Ecto neural progenitor cell (in vitro differentiated cells): ENCODE data around the gene ASB16.

Experiments
- DNase-seq: peaks from one replicate; pipeline ENCODE4 v3.0.0-alpha.2; 2018; ENCODE audit warnings: low spot score

ASB16 gene

DNA sequence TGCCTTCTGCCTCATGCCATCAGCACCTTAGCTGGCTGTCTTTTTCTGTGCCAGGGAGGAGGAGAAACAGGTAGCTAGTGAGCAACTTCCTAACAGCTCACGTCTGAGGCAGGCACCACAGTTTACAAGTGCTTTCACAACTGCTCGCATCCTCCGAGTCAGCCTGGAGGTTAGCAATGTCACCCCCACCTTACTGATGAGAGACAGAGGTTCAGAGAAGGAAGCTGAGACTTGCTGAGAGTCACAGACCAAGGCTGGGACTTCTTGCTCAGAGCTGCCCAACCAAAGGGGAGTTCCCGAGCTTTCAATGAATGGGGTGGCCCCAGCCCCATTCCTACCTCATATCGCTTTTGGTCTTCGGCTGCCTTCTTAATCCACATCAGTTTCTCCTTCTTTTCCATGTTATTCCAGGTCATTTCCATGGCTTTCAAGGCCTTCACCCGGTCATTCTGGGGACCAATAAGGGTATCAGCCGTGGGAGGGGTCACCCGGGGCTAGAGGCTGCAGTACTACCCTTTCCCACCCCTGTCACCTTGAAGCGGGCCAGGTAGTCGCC, 39.4 kb downstream of the ASB16 start:
- no peak for DNase-seq

DNA sequence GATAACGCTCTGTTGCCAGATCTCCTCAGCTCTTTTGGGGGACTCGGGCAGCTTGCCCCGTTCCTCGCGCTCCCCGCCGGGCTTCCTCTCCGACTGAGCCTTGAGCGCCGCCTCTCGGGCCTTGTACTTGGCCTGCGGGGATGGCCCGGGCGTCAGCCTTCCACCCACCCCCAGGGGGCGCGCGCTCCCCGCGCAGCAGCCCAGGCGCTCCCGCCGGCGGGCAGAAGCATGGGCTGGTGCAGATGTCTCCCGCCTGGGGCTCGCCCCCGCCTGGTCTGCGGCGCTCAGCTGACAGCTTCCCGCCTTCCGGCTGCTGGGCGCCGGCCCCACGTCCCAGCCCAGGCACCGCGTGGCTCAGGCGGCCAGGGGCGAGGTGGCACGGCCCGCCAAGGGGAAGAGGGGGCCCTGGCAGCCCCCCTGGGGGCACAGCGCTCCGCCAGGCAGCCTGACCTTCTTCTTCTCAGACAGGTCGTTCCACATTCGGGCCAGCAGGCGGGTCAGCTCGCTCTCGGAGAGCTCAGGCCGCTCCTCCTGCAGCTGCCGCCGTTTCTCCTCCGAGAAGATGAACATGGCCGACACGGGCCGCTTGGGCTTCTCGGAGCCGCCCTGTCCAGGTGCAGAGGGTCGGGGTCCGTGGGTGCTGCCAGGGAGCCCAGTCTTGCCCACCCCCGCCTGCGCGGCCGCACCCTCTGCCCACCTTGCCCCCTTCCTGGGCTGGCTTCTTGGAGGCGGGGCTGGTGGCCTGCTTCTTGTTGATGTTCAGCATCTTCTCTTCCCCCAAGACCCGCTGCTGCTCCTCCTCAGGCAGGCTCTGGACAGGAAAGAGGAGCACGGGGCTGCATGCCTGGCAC, 40.1 kb downstream of the ASB16 start:
- DNase-seq, result peak; percentile 97

DNA sequence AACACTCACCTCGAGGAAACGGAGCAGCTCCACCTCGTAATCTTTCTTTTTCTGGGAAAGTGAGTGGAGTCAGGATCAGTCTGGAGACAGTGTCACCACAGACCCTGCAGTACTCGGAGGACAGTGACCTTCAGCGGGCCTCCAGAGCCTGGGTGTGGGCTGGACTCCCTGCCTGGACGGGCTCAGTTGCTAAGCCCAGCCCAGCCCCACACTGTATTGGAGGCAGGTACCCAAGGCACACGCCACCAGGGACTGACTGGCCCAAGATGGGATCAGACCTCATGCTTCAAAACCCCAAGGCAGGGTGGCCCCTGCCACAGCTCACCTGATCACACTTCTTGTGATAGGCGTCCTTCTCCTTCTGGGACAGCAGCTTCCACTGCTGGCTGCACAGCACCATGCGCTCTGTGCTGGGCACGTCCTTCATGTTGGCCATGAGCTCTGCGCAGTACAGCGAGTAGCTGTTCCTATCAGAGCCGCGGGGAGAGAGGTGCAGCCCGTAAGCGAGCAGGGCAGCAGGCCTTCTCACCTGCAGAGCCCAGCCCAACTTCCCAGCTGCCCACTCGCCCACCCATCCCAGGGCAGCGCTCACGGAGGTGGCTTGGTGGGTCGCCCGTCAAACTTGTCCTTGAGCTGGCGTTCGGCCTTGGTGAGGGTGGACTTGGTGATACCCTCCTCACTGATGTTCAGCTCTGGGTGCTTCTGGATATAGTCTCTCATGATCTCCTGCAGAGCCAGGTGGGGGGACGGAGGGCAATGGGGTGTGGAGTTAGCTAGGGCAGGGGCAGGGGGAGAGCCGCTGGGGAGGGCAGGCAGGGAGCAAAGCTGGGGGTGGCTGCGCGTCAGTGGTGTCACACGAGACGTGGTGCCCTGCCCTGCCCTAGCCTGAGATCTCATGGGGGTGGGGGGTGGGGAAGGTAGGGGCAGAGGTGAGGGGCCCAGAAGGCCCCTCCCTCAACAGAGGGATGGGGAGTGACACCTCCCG, 41.1 kb downstream of the ASB16 start:
- no peak for DNase-seq

DNA sequence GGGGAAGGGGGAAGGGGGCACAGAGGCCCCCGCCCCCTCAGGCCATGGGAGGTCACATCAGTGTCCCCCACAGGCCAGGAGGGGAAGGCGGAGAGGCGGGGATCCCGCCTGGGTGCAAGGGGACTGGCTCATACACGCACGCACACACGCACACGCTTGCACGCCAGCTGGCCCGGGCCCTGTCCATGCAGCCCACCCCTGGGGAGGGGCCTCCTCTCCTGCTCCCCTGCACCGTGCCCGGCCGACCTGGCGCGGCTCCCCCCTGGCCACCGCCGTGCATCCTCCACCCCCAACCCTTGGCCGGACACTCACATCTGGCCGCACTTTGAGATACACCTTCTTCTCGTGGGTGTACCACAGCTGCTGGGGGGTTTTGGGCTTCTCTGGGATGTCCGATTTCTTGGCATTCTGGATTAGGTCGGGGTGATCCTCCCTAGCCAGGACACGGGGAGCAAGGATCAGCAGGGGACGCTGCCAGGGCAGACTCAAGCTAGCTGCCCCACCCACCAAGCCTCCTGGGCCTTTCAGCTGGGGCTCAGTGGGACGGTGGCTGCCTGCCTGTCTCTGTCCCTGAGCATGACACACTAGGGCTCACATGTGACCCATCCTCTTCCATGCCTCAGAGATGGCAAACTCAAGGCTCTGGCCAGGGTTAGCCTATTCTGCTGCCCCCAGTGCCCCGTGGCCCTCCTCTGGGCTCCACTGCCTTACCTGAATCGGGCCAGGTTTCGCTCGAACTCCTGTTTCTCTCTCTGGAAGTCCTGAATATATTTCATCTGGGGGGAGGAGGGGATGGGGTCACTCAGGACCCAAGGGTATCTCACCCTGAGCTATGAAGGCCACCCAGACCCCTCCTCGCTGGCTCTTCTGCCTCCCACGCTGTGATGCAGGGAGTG, 42.3 kb downstream of the ASB16 start:
- DNase-seq, result no peak

DNA sequence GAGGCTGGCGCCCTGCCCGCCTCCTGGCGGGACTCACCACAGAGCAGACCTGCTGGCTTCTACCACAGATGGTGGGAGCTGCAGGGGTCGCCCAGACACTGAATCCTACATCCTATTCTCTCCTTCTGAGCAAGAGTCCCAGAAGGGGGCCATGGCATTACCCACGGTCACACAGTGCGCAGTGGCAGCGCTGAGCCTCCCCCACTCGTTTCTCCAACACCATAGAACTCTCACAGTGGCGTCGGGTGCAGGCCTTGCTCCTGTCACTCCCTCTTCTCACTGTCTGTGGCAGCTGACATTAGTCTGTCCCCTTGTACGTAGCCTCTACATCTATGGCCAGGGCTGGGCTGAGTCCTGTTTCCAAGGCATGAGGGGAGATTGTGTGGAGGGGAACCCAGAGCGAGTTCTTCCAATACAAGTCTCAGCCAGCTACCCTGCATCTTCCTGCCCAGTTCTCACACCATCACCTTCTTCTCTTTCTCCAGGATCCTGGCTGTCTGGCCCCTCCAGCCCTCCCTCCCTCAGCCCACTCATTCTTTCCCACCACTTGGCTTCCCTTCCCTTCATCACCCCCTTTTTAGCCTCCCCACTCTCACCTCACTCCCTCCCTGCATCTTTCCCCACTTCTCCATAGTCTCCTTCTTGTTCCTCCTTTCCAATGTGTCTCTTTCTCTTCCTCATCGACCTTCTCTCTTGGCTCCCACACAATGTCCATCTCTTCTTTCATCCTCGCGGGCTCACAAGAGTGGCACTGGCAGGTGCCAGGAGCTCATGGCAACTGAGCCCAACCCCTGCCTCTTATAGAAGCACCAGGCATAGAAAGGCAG, 43.1 kb downstream of the ASB16 start:
- DNase-seq, result no peak

DNA sequence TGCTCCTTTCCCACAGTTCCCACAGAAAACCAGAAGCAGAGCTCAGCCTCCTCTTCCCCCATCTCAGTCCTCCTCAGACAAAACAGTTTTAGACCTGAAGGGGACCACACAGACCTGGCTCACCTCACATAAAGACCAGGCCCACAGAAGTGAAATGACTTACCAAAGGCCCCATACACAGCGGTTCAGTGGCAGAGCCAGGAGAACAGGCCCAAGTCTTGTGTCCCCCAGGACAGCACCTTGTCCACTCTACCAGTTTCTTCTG, 43.7 kb downstream of the ASB16 start:
- no peak for DNase-seq

DNA sequence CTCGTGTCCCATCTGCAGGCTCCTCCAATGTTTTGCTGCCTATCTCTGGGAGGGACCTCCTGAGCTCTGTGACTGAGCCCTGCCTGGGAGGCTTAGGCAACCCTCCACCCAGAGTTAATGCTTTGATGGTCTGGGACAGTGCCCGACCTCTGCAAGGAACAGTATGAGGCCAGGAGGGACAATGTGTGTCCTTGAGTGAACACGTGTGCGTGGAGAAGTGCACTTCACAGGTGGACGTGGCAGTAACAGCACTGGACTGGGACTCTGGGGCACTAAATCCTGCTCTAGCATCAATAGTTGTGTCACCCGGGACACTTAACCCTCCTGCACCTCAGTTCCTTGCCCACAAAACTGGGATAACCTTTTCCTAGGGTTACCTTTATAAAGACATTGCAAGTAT, 44.4 kb downstream of the ASB16 start:
- DNase-seq, result no peak

DNA sequence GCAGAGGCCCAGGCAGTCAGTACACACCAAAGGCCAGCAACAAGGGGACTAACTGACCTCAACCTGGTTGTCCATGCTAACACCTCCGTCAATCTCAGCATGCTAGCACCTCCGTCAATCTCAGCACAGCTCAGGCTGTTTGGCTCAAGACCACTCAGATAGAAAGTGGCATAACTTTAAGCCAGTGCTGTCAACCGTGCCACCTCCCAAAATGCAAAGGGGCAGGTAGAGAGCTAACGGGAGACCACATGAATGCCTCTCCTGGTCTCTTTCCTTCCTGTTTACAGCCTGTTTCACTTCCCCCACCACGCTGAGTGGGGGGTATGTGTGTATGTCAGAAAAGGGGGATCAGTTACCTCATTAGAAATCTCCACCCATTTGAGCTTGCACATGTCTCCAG, 45.7 kb downstream of the ASB16 start:
- DNase-seq, result no peak

DNA sequence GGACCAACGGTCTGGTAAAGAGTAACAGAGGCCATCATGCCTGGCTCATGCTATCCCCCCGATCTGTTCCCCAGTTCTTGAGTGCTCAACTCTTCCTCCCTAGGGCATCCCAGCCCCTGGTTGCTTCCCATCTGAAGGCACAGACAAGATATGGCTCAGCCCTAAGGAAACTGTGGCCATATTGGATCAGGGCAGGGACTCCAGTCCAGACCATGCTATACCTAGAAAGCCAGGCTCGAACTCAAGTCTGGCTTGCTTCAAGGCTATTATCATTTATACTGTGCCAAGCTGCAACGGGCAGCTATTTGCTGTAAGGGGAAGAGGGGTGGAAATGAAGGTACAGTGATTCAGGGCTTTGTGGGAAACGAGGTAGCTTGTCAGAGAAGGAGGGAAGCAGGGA, 46.2 kb downstream of the ASB16 start:
- no peak for DNase-seq

DNA sequence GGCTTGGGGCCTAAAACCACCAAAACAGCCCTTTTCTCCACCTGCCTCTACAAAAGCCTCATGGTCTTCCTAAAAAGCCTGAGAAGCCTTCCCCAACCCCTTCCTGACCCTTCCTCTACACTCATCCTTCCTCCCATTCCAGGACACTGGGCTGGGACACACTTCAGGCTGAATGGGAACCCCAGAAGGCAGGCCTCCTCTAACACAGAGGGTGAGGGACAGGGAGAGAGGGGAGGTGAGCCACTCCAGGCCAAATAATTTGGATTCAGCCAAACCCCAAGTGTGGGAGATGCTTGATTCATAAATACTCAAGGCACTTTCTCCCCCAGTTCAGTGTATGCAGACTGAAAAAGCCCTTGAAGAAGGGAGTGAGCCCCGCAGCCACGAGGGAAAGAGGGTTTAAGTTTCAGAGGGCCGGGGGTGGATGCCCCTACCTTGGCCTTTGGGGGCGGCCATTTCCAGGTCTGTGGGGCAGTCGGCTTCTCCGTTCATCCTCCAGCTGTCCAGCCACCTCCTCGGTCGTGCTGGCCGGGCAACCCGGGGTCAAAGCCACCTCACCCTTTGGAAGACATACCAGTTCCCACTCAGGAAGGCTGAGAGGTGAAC, 47.3 kb downstream of the ASB16 start:
- no peak for DNase-seq

DNA sequence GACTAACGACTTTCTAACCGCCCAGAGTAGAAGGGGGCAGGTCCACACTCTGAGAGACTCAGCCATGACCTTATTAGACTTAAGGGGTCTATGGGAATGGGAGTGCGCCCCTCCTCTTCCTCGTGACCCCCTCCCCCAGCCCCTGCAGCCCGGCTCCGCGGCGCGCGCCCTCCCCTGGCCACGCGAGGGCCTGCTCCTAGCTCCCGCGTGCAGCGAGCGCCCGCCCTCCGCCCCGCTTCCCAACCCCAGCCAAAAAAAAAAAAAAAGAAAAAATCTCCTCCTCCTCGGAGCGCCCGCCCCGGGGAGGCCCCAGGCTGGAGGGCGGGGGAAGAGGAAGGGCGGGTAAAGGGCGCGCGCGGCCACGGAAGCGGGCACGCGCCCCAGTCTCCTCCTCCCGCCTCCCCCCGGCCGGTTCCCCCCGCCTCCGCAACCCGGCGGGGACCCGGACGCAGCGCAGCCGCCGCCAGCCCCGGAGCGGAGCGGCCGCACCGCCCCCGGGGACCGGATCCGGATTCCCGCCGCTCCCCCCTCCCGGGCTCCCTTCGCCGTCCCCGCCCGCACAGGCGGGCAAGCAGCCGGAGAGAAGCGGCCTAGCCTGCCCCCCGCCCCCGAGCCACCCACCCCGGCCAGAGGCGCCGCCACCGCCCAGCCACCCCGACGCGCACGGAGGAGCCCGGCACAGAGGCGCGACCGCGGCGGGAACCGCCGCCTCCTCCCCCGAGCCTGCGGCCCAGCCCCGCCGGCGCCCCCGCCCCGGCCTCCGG, 48.0 kb downstream of the ASB16 start:
- no peak for DNase-seq

DNA sequence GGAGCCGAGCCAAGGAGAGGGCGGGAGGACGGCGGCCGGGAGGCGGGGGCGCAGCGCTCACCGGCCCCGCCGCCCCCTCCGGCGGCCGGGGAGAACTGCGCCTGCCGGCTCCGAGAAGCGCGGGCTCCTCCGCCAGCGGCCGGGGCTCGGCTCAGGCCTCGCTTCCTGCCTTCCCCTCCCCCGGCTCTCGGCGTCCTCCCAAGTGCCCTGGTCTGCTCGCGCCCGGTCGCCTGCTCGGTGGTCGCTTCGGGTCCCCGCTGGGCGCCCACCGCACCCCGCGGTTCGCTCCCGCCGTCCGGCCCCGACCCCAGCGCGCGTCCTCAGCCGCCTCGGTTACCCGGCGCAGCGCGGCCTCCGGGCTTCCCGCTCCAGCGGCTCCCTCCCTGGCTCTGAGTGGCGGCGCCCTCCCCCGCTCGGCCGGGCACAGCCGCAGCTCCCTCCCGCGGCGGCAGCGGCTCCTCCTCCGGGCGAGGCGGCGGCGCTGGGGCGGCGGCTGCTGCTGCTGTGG, 48.7 kb downstream of the ASB16 start:
- peak; percentile 91 for DNase-seq

DNA sequence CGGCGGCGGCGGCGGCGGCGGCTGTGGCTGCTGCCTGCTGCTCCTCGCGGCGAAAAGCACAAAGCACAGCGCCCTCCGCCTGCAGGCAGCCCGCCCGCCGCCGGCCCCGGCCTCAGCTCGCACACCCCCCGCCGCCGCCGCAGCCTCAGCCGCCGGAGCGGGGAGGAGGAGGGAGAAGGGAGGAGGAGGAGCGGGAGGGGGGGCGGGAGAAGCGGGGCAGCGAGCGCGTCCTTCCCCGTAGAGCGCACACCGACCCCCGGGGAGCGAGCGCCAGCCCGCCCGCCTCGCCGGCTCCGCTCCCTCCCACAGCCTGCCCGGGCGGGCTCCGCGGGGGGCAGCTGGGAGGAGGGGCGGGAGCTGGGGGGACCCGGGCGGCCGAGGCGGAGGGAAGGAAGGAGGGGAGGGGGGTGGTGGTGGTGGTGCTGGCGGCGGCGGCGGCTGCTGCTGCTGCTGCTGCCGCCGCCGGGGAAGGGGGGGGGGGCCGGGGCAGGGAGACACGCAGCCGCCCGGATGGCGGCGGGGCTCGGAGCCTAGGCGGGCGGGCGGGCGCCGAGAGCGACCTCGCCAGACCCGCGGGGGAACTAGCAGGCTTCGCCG, 49.2 kb downstream of the ASB16 start, which contains the start of gene UBTF:
TSS of gene UBTF (minus strand) at position 60 of the 597 bp plus-strand sequence. CDS start 1,446 bp downstream, outside the sequence.
- DNase-seq, result peak; percentile 88

DNA sequence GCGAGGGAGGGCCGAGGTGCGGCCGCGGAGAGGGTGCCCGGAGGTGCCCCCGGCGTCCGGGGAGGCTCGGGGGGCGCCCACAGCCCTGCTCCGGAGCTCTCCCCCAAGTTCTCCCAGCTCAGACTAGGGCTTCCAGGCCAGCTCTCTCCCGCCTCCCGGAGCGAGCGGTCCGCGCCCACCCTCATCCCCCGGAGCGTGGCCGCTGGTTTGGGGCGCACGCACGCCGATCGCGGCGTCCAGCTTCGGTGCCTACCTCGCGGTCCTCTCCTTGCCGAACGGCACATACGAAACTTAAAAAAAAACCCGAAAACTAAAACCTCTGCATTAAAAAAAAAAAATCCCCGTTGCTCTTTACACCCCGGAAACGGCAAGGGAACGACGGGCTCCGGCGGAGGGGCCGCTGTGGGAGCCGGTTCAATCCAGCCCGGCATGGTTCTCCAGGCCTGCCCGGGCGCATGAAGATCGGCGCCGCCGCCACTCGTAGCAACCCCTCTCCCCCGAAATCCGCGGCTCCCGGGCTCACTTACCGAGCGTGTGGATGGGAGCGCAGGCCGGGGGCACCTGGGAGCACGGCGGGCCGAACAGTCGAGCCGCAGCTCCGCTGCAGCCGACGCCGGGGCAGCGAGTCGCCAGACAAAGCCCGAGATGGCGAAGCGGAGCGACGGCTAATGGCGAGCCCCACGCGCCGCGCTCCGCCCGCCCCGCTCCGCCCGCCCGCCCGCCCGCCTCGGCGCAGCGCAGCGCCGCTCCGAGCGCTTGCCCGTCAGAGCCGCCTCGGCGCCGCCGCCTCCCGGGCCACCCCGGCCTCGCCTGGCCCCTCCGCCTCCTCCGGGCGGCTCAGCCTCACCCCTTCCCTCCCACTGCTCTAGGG, 49.9 kb downstream of the ASB16 start:
- DNase-seq, result peak; percentile 76

DNA sequence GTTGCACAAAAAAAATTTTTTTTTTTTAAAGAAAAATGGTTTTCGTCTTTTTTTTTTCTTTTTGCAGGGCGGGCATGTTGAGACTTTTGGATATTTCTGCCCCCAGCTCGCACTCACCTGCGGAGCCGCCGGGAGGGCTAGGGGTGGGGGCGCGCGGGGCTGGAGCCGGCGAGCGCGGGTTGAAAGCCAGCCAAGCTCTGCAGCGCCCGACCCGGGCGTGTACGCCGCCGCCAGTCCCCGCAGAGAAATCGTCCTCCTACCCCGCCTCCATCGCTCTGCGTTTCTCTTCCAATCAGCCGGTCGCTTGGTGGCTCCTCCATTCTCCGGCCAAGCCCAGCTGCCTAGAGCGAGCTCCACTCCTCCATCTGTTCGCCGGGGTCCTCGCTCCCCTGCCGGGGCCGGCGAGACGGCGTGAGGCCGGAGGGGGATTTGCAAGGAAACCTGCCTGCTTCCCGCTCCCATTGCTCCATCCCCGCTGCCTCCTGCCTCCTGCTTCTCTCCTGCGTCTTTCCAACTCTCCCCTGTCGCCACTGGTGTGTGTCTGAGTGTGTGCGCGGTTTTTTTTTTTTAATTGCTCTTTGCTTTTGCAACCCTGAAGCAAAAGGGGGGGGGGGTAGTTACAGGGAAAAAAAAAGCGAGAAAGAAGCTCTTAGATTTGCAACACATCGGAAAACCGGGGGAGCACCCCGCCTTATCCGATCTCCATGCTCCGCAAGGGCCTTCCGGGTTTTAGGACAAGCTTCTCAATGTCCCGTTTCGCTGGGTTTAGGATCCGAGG, 50.8 kb downstream of the ASB16 start:
- peak; percentile 89 for DNase-seq

DNA sequence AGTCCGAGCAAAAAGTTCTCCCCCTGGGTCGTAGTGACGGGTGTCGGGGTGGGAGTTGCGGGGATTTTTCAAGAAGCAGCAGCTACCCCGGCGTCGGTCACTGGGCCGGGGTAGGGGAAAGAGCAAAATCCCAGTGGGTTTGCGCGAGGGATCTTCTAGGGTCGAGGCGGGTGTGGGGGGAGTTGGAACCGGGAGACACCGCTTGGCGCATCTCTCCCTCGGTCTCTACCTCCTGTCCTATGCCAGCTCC, 51.3 kb downstream of the ASB16 start:
- no peak for DNase-seq

DNA sequence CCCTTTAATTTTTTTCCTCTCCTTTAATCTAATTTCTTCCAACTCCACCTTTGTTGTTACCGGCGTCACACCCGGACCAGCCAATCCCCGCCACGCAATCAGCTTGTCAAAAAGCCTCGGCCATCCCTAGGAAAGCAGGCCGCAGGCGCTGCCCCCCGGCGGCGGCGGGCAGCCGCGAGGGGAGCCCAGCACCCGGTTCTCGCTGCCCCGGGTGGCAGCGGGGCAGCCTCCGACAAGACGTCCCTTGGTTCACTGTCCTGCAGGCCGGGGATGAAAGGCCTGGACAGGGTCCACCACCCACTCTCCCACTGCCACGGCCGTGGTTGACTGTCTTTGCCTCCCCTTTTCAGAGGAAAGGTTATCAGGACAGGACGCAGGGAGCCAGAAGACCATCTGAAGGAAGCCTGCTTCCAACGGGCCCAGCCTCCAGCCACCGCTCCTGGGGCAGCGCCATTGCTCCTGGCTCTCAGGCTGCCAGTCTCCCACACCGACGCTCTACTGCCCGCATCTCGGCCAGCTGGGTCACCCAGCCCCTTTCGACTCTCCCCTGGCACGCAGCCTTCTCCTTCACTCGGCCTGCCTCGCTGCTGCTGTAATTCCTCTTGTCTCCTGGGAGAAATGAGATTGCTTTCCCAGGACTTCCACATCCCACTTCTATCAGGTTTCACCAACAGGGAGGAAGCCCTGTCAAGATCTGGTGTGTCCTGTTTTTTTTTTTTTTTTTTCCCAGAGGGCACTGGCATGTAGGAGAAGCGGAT, 51.8 kb downstream of the ASB16 start:
- peak; percentile 86 for DNase-seq
